ENCODE measurements around the gene RTEL1.

RTEL1 gene

GRCh38 chr20:63702751-63703470 lies 44.8 kb downstream of the RTEL1 start:
- Histone ChIP-seq H3K36me3 (ENCODE audit: insufficient read depth, low read length) (peaks cover 64% of the 10 kb centered on the region), H3K4me1 (ENCODE audit: insufficient read depth, low read length) (peaks cover 20% of the 10 kb centered on the region), H3K9ac (ENCODE audit: low read depth, low read length) (no peak overlapping the region), H2AFZ (ENCODE audit: low read depth, low read length) (no peak overlapping the region), H3K4me3 (ENCODE audit: low read depth in 1 of 2, low read length in 2 of 2) (no peak overlapping the region), H3K9me3 (ENCODE audit: insufficient read depth, low read length, severe bottlenecking) (no peaks in the 10 kb centered on the region), H3K79me2 (ENCODE audit: insufficient read depth, low read length) (peaks cover 34% of the 10 kb centered on the region), H3K27ac (ENCODE audit: low read length) (no peak overlapping the region), H4K20me1 (ENCODE audit: insufficient read depth, low read length) (peaks cover 75% of the 10 kb centered on the region), H3K4me2 (ENCODE audit: insufficient read depth, low read length) (no peak overlapping the region), H3K27me3 (ENCODE audit: insufficient read depth, low read length, poor library complexity) (no peaks in the 10 kb centered on the region)
- TF ChIP-seq CTCF (IDR thresholded peaks at IDR 0.05; ENCODE audit: borderline replicate concordance, extremely low read depth, low read length, poor library complexity, severe bottlenecking) (no peak), EZH2 (IDR thresholded peaks at IDR 0.05; ENCODE audit: borderline replicate concordance, low read depth, low read length, severe bottlenecking) (no peak)
- no peak for ATAC-seq (ENCODE audit: insufficient read depth, low read depth)
- no peak for DNase-seq

DNA sequence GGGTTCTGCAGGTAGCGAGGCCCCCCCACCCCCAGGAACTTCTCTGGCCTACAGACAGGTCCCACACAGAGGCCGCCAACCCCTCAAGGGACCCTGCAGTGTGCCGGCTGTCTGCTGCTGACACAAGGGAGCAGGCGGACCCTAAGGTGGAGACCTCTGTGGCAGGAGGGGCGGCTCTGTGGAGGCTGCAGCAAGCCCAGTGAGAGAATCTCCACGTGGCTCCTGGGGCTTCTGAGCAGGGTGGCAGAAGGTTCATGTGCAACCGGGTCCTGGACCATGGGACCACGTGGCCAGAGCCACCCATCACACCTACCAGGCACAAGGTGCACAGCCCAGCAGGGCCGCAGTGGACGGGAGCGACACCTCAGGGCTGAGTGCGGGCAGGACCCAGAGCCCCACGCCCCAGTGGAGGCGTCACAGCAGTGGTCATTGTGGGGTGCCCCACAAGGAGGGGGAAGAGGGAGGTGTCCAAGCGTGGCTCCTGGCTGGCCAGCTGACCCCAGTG lies 45.4 kb downstream of the RTEL1 start:
- DNase-seq, result no peak
- Histone ChIP-seq H3K79me2 (ENCODE audit: insufficient read depth, low read length) (peaks cover 40% of the 10 kb centered on the region), H3K27me3 (ENCODE audit: insufficient read depth, low read length, poor library complexity) (no peaks in the 10 kb centered on the region), H3K4me3 (ENCODE audit: low read depth in 1 of 2, low read length in 2 of 2) (no peak overlapping the region), H3K9me3 (ENCODE audit: insufficient read depth, low read length, severe bottlenecking) (no peaks in the 10 kb centered on the region), H2AFZ (ENCODE audit: low read depth, low read length) (no peak overlapping the region), H3K4me1 (ENCODE audit: insufficient read depth, low read length) (peaks cover 22% of the 10 kb centered on the region), H3K9ac (ENCODE audit: low read depth, low read length) (no peak overlapping the region), H3K4me2 (ENCODE audit: insufficient read depth, low read length) (no peak overlapping the region), H4K20me1 (ENCODE audit: insufficient read depth, low read length) (peaks cover 74% of the 10 kb centered on the region), H3K27ac (ENCODE audit: low read length) (no peak overlapping the region), H3K36me3 (ENCODE audit: insufficient read depth, low read length) (peaks cover 66% of the 10 kb centered on the region)
- TF ChIP-seq CTCF (IDR thresholded peaks at IDR 0.05; ENCODE audit: borderline replicate concordance, extremely low read depth, low read length, poor library complexity, severe bottlenecking) (no peak), EZH2 (IDR thresholded peaks at IDR 0.05; ENCODE audit: borderline replicate concordance, low read depth, low read length, severe bottlenecking) (no peak)
- no peak for ATAC-seq (ENCODE audit: insufficient read depth, low read depth)

DNA sequence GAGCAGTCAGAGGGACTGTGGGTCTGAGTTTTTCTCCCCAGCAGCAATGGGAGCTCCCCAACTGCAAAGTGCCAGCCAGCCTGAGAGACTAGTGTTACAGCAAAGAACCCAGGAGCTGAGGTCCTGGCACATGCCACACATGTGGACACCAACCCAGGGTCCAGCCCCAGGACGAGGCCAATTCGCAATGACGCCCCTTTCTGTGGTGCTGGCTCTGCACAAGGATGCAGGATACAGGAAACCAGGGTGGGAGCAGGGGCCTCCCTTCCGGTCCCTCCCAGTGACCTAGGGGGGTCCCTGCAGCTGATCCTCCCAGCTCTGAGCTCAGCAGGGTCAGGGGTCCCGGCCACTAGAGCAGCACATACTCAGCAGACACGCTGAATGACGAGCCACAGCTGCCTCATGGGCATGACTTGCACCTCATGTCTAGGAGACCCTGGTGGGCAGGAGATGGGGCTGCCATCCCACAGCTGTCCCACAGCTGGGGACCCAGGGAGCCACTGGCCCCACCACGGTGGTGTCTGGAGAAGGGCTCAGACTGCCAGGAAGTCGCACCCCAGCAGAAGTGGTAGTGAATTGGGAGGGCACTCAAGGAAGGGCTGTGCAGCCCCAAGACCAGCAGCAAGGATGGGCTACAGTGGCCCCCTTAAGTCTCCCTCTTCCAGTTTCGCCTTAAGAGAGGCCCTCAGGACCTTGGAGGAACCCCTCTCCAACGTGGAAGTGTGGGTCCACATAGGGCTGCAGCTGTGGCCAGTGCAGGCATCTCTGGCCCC lies 46.0 kb downstream of the RTEL1 start:
- ATAC-seq (ENCODE audit: insufficient read depth, low read depth) (no peak), DNase-seq (no peak)
- H4K20me1 ChIP-seq (ENCODE audit: insufficient read depth, low read length), result peaks cover 74% of the 10 kb centered on the region
- H3K4me2 ChIP-seq (ENCODE audit: insufficient read depth, low read length), result no peak overlapping the region
- H3K4me3 ChIP-seq (ENCODE audit: low read depth in 1 of 2, low read length in 2 of 2), result no peak overlapping the region
- H3K4me1 ChIP-seq (ENCODE audit: insufficient read depth, low read length), result peaks cover 29% of the 10 kb centered on the region
- no peak overlapping the region for H3K27ac ChIP-seq (ENCODE audit: low read length)
- H2AFZ ChIP-seq (ENCODE audit: low read depth, low read length), result no peak overlapping the region
- no peak for TF ChIP-seq EZH2 (IDR thresholded peaks at IDR 0.05; ENCODE audit: borderline replicate concordance, low read depth, low read length, severe bottlenecking)
- TF ChIP-seq CTCF (IDR thresholded peaks at IDR 0.05; ENCODE audit: borderline replicate concordance, extremely low read depth, low read length, poor library complexity, severe bottlenecking), result no peak
- H3K9ac ChIP-seq (ENCODE audit: low read depth, low read length), result no peak overlapping the region
- peaks cover 72% of the 10 kb centered on the region for H3K36me3 ChIP-seq (ENCODE audit: insufficient read depth, low read length)
- H3K27me3 ChIP-seq (ENCODE audit: insufficient read depth, low read length, poor library complexity), result no peaks in the 10 kb centered on the region
- peaks cover 46% of the 10 kb centered on the region for H3K79me2 ChIP-seq (ENCODE audit: insufficient read depth, low read length)
- no peaks in the 10 kb centered on the region for H3K9me3 ChIP-seq (ENCODE audit: insufficient read depth, low read length, severe bottlenecking)

Measured in DND-41 (cell line).